OCI-LY3 (cell line): ENCODE data around the gene SERHL2.

Experiments
- EZH2phosphoT487 ChIP-seq: fragments of 200-600 bp; shearing (Covaris generic); IDR thresholded peaks from 2 replicates; pipeline ENCODE4 v1.6.1; 2018; ENCODE audit warnings: antibody characterized with exemption, mixed run types, low read depth
- TF ChIP-seq, protein P1 (sequence below): fragments of 200-600, 300-600 bp; sonication (generic); IDR thresholded peaks from 2 replicates; pipeline ENCODE4 v1.5.1; 2014; ENCODE audit warnings: antibody characterized with exemption, low read length, low read depth

DNA sequence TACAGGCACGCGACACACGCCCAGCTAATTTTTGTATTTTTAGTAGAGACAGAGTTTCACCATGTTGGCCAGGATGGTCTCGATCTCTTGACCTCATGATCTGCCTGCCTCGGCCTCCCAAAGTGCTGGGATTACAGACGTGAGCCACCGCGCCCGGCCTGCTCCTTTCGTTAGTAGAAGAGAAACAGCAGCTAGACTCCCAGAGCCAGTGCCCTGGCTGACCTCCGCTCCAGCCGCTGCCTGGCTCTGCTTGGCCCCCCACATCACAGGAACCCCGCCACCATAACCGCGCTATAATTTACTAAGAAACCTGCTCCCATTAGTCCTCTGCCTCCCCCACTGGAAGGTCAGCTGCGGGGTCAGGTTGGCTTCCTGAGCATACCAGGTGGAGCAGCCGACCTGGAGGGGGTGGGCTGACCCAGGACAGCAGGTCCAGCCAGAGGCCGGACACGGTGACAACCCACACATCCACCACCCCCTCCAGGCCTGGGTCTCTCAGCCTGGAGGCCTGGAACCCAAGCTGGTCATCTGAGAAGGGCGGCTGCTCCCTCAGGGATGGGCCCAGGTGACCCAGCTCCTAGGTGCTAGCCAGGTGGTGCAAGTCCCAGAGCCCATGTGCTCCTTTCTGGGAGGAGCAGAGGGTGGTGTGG, 68.4 kb downstream of the SERHL2 start:
- TF ChIP-seq, protein P1, sequence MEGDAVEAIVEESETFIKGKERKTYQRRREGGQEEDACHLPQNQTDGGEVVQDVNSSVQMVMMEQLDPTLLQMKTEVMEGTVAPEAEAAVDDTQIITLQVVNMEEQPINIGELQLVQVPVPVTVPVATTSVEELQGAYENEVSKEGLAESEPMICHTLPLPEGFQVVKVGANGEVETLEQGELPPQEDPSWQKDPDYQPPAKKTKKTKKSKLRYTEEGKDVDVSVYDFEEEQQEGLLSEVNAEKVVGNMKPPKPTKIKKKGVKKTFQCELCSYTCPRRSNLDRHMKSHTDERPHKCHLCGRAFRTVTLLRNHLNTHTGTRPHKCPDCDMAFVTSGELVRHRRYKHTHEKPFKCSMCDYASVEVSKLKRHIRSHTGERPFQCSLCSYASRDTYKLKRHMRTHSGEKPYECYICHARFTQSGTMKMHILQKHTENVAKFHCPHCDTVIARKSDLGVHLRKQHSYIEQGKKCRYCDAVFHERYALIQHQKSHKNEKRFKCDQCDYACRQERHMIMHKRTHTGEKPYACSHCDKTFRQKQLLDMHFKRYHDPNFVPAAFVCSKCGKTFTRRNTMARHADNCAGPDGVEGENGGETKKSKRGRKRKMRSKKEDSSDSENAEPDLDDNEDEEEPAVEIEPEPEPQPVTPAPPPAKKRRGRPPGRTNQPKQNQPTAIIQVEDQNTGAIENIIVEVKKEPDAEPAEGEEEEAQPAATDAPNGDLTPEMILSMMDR, result no peak
- TF ChIP-seq EZH2phosphoT487, result no peak
